Mesendoderm (in vitro differentiated cells): Measurements from ENCODE around the gene ACSF3.

Experiments used
- DNase-seq: peaks from one replicate; pipeline ENCODE4 v3.0.0; 2013
- H2AK5ac ChIP-seq: 2 replicates; pipeline ENCODE4 v1.6.1; 2013; ENCODE audit warnings: low read length, inconsistent platforms
- H2BK120ac ChIP-seq: 2 replicates; pipeline ENCODE4 v1.6.1; 2013; ENCODE audit warnings: low read depth, mild to moderate bottlenecking, low read length, moderate library complexity, mixed read lengths
- H2BK15ac ChIP-seq: replicated peaks from 2 replicates; pipeline ENCODE4 v1.6.1; 2013; ENCODE audit warnings: low read depth, mild to moderate bottlenecking, moderate library complexity
- H2BK5ac ChIP-seq: 2 replicates; pipeline ENCODE4 v1.6.1; 2013; ENCODE audit warnings: low read length, inconsistent platforms
- H3K18ac ChIP-seq: 2 replicates; pipeline ENCODE4 v1.6.1; 2013; ENCODE audit warnings: mild to moderate bottlenecking, low read length, mixed read lengths
- H3K23ac ChIP-seq: one replicate; pipeline ENCODE4 v1.6.1; 2013; ENCODE audit warnings: low read length
- H3K27ac ChIP-seq: 2 replicates; pipeline ENCODE4 v1.5.1; 2013; ENCODE audit warnings: low read depth, mild to moderate bottlenecking, inconsistent platforms, low read length, moderate library complexity
- H3K27me3 ChIP-seq: 2 replicates; pipeline ENCODE4 v1.6.1; 2013; ENCODE audit warnings: low read length, control low read depth, mild to moderate bottlenecking, inconsistent platforms; ENCODE audit not compliant: insufficient read depth, poor library complexity
- H3K36me3 ChIP-seq: 2 replicates; pipeline ENCODE4 v1.6.1; 2013; ENCODE audit warnings: low read length, inconsistent platforms; ENCODE audit not compliant: control insufficient read depth, insufficient read depth
- H3K4ac ChIP-seq: one replicate; pipeline ENCODE4 v1.6.1; 2013; ENCODE audit warnings: low read depth, mild to moderate bottlenecking, low read length, moderate library complexity
- H3K4me1 ChIP-seq: 2 replicates; pipeline ENCODE4 v1.6.1; 2013; ENCODE audit warnings: low read depth, low read length, inconsistent platforms; ENCODE audit not compliant: control insufficient read depth
- H3K4me2 ChIP-seq: 2 replicates; pipeline ENCODE4 v1.6.1; 2013; ENCODE audit warnings: low read length
- H3K4me3 ChIP-seq: 2 replicates; pipeline ENCODE4 v1.5.1; 2013; ENCODE audit warnings: mild to moderate bottlenecking, low read length
- H3K56ac ChIP-seq: one replicate; pipeline ENCODE4 v1.6.1; 2013; ENCODE audit warnings: low read length
- H3K79me1 ChIP-seq: 2 replicates; pipeline ENCODE4 v1.6.1; 2013; ENCODE audit warnings: low read length, inconsistent platforms
- H3K79me2 ChIP-seq: 2 replicates; pipeline ENCODE4 v1.6.1; 2013; ENCODE audit warnings: mild to moderate bottlenecking, low read length; ENCODE audit not compliant: control insufficient read depth, insufficient read depth
- H3K9ac ChIP-seq: 2 replicates; pipeline ENCODE4 v1.6.1; 2013; ENCODE audit warnings: low read length, inconsistent platforms
- H4K5ac ChIP-seq: one replicate; pipeline ENCODE4 v1.6.1; 2013; ENCODE audit warnings: low read length
- H4K8ac ChIP-seq: one replicate; pipeline ENCODE4 v1.6.1; 2013; ENCODE audit warnings: low read depth, mild to moderate bottlenecking, control low read depth, low read length, moderate library complexity
- WGBS: extraction: QIAGEN DNeasy Blood & Tissue Kit; methylation state at CpG from one replicate; pipeline ENCODE4 v1.1.7; 2013; ENCODE audit warnings: low lambda C conversion rate, missing lambda C conversion rate; ENCODE audit not compliant: insufficient coverage; ENCODE audit errors: extremely low coverage; 5-methylcytosine and 5-hydroxymethylcytosine counted together

Gene ACSF3

GRCh38 chr16:89143911-89144675 is 50.4 kb downstream of the ACSF3 start:
- Histone ChIP-seq H3K27me3 (no peaks in the 10 kb centered on the region), H2AK5ac (no peak overlapping the region), H3K23ac (no peak overlapping the region), H3K4ac (no peak overlapping the region), H4K5ac (no peak overlapping the region), H2BK120ac (no peak overlapping the region), H3K4me2 (no peak overlapping the region), H2BK15ac (no peak overlapping the region), H3K4me1 (no peaks in the 10 kb centered on the region), H3K56ac (no peak overlapping the region), H3K36me3 (no peaks in the 10 kb centered on the region), H3K79me2 (no peaks in the 10 kb centered on the region), H4K8ac (no peak overlapping the region), H3K27ac (no peak overlapping the region), H3K9ac (no peak overlapping the region), H3K4me3 (no peak overlapping the region), H3K79me1 (no peaks in the 10 kb centered on the region), H3K18ac (no peak overlapping the region), H2BK5ac (no peak overlapping the region)
- WGBS = no CpG with 5 or more reads among the region's 22 CpGs
- DNase-seq = no peak

GRCh38 chr16:89144681-89145080 is 51.0 kb downstream of the ACSF3 start:
- no peak overlapping the region for H3K4me2 ChIP-seq
- H3K4ac ChIP-seq = no peak overlapping the region
- no peak overlapping the region for H2BK120ac ChIP-seq
- WGBS = no CpG with 5 or more reads among the region's 6 CpGs
- H3K9ac ChIP-seq = no peak overlapping the region
- no peak overlapping the region for H4K8ac ChIP-seq
- H3K79me1 ChIP-seq = no peaks in the 10 kb centered on the region
- H3K27me3 ChIP-seq = no peaks in the 10 kb centered on the region
- H3K56ac ChIP-seq = no peak overlapping the region
- no peak overlapping the region for H2BK5ac ChIP-seq
- no peak overlapping the region for H3K23ac ChIP-seq
- DNase-seq = no peak
- H3K4me1 ChIP-seq = no peaks in the 10 kb centered on the region
- H2AK5ac ChIP-seq = no peak overlapping the region
- H4K5ac ChIP-seq = no peak overlapping the region
- no peak overlapping the region for H2BK15ac ChIP-seq
- no peaks in the 10 kb centered on the region for H3K36me3 ChIP-seq
- no peak overlapping the region for H3K27ac ChIP-seq
- no peak overlapping the region for H3K18ac ChIP-seq
- H3K79me2 ChIP-seq = no peaks in the 10 kb centered on the region
- no peak overlapping the region for H3K4me3 ChIP-seq

- WGBS = no CpG with 5 or more reads among the region's 25 CpGs
- no peak overlapping the region for H3K18ac ChIP-seq
- no peak overlapping the region for H3K4me2 ChIP-seq
- H2BK5ac ChIP-seq = no peak overlapping the region
- no peak overlapping the region for H2AK5ac ChIP-seq
- no peaks in the 10 kb centered on the region for H3K27me3 ChIP-seq
- no peak overlapping the region for H2BK120ac ChIP-seq
- H3K4ac ChIP-seq = no peak overlapping the region
- no peak for DNase-seq
- no peak overlapping the region for H3K9ac ChIP-seq
- H3K79me1 ChIP-seq = no peaks in the 10 kb centered on the region
- no peak overlapping the region for H3K4me3 ChIP-seq
- H3K4me1 ChIP-seq = no peaks in the 10 kb centered on the region
- no peak overlapping the region for H4K8ac ChIP-seq
- H3K56ac ChIP-seq = no peak overlapping the region
- H2BK15ac ChIP-seq = no peak overlapping the region
- no peaks in the 10 kb centered on the region for H3K79me2 ChIP-seq
- H4K5ac ChIP-seq = no peak overlapping the region
- H3K23ac ChIP-seq = no peak overlapping the region
- no peak overlapping the region for H3K27ac ChIP-seq
- H3K36me3 ChIP-seq = no peaks in the 10 kb centered on the region
Observed at GRCh38 chr16:89145406-89146161, 51.9 kb downstream of the ACSF3 start.

GRCh38 chr16:89146211-89147005 is 52.8 kb downstream of the ACSF3 start:
- Histone ChIP-seq H2AK5ac (no peak overlapping the region), H3K27me3 (no peaks in the 10 kb centered on the region), H3K27ac (no peak overlapping the region), H3K4ac (no peak overlapping the region), H2BK15ac (no peak overlapping the region), H3K79me2 (no peaks in the 10 kb centered on the region), H3K4me3 (no peak overlapping the region), H3K36me3 (no peaks in the 10 kb centered on the region), H3K4me1 (no peaks in the 10 kb centered on the region), H3K56ac (no peak overlapping the region), H3K4me2 (no peak overlapping the region), H2BK5ac (no peak overlapping the region), H2BK120ac (no peak overlapping the region), H3K79me1 (no peaks in the 10 kb centered on the region), H4K5ac (no peak overlapping the region), H4K8ac (no peak overlapping the region), H3K9ac (no peak overlapping the region), H3K18ac (no peak overlapping the region), H3K23ac (no peak overlapping the region)
- DNase-seq = no peak
- no CpG with 5 or more reads among the region's 21 CpGs for WGBS

- Histone ChIP-seq H2BK5ac (no peak overlapping the region), H3K56ac (no peak overlapping the region), H3K9ac (no peak overlapping the region), H3K18ac (no peak overlapping the region), H3K27ac (no peak overlapping the region), H4K8ac (no peak overlapping the region), H3K79me2 (no peaks in the 10 kb centered on the region), H3K4ac (no peak overlapping the region), H3K36me3 (no peaks in the 10 kb centered on the region), H3K4me2 (no peak overlapping the region), H3K4me3 (no peak overlapping the region), H2BK15ac (no peak overlapping the region), H4K5ac (no peak overlapping the region), H3K79me1 (no peaks in the 10 kb centered on the region), H3K4me1 (no peaks in the 10 kb centered on the region), H3K27me3 (no peaks in the 10 kb centered on the region), H2AK5ac (no peak overlapping the region), H2BK120ac (no peak overlapping the region), H3K23ac (no peak overlapping the region)
- DNase-seq = peak; percentile 24
- no CpG with 5 or more reads among the region's 11 CpGs for WGBS
Observed at GRCh38 chr16:89147085-89147817, 53.6 kb downstream of the ACSF3 start.
